HG02763 (cell line): ENCODE data around the gene CTSC.
A peak's percentile ranks its signal among the peaks of the same experiment; 100 is the strongest.
"Not testable (repeated sequence)": the region's sequence is repeated elsewhere in the genome, so short reads cannot be mapped to it uniquely, and the experiment has no call there.

Source experiments
- ATAC-seq: cut with Tn5 transposase; IDR thresholded peaks from one replicate; pipeline ENCODE4 v1.9.1; 2021; ENCODE audit warnings: mild to moderate bottlenecking, moderate library complexity; ENCODE audit not compliant: unreplicated experiment

The CTSC gene

DNA sequence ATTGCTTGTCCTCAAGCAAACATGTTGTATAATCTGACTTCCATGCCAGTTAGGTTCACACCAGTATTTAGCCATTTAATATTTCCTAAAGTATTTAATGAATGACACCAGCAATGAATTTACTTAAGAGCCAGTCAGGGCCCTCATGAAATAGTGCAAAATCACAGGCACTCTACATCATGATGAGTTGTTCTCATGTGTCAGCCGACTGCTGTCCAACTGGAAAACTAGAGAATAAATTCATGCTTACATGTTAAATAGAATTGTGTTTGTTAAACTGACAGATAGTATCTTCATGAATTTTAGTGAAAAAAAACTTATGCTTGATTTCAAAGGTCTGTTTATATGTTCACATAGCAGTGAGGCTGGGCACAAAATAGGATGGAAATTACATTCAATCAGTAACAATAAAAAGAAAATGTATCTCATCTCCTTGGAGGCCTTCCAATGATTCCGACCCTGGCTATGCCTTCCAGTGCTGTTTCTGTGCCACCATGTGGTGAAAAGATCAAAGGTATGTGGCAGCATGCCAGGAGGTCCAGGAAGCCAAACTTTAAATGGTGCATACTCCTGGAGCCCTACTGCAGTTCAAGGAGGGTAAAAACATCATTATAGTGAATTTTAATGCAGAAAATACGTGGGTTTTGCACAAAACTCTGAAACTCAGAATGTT, 45.2 kb downstream of the CTSC start:
- no peak for ATAC-seq

- ATAC-seq = no peak
These were observed 49.0 kb downstream of the CTSC start for GRCh38 chr11:88288560-88288959.

GRCh38 chr11:88284336-88285050, 53.0 kb downstream of the CTSC start:
- no peak for ATAC-seq

DNA sequence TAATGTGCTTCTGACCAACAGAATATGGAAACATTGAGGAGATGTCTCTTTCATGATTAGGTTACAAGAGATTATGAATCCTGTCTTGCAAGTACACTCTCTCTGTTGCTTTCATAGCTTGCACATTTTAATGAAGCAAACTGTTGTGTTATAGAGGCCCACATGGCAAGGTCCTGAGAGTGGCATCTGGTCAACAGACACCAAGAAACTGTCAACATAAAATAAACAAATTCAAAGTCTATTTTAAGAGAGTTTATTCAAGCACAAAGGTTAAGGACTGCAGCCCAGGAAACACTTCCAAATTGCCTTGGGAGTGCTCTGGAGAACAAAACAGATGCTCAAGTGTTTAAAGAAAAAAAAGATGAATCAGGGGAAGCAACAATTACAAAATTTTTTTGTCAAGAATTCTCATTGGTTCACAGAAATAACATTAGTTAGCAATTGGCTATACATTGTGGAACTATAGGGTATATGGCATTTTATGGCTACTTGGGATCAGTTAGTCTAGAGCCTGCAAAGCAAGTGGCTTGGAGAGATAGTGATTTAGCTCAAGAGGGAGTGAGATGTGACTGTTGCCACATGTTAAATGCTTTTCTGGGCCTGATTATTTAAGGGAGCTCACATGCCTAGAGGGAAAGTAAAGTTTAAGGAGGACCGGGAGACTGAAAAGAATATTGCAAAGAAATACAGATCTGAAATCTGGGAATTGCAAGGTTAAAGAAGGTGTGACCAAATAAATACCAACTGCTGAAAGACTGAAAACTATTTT, 54.6 kb downstream of the CTSC start:
- no peak for ATAC-seq

DNA sequence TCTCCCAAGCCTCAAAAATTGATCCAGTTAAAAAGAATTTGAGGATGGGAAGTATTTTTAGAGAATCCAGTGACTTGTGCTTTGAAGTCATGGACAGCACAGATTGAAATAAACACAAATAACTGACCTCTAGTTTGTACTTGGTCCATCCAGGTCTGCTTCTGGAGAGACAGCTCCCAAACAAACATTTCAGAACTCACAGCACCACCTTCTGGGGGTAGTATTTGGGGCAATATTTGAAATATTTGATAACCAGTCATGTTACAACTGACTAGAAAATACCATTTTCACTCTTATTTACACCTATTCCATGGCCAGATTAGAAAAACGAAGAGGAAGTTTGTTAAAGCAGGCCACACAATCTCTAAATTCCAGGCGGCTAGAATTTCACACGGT, 56.2 kb downstream of the CTSC start:
- ATAC-seq = no peak

DNA sequence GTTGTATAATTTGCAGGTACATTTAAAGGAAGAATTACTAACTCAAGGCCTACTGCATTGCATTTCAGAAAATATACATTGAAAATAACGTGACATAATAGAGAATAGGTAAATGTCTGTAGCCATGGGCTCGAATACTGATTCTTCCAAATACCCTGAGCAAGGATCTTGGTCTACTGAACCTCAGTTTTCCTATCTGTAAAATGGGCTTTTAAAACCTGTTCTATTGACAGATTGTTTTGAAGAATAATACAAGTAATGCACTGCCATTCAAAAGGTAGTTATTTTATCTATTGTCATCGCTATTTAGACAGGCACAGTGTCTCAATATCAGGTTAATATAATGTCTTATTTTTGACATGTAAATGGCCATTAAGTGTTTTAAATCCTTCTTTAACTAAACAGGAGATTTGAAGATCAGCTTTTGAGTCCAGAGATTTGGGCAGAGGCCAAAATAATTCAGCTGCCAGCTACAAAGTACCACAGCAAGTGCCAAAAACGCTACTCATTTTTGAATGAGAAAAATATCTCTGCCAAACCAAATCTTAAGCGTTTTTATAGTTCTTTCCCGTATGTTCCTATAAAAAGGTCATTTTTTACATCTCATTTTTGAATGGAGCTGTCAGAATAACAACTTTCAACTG, 56.7 kb downstream of the CTSC start:
- no peak for ATAC-seq

DNA sequence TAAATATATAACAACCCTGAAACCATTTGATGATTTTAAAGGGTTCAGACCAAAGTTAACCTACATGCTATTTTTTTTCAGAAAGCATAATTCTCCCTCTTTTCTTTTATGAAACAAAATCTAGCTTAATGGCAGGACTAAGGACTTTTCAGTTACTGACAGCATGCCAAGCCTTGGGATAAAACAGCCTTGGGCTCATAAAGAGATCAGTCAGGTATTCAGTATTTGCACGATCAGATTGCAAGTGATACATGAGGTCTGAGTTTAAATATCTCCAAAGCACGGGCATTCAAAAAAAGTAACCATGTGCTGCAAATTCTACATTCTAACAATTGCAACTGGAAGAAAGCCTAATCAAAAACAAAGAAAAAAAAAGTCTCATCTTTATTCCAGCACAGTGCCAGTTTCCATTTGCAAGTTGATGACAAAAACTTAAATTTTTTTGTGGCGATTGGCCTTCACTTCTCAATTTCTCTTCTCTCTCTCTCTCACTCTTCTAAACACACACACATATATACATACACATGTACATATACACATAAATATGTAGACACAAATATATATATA, 60.1 kb downstream of the CTSC start:
- ATAC-seq = no peak

DNA sequence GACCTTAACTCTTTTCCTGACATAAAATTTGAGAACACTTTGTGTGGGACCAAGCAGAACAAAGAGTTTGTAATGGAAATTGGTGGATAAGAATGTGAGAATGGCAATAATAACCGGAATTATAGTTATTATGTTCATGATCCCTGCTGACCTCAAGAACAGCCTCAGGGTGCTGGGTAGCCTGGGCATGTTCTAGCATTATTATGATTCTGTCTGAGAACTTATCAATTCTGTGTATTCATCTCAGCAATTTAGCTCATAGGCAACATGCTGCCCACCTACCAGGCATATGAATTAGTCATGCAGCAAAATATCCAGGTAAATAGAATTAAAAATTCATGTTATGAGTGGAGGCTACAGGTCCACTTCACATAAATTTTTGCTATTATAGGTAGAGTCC, 61.9 kb downstream of the CTSC start:
- no peak for ATAC-seq

DNA sequence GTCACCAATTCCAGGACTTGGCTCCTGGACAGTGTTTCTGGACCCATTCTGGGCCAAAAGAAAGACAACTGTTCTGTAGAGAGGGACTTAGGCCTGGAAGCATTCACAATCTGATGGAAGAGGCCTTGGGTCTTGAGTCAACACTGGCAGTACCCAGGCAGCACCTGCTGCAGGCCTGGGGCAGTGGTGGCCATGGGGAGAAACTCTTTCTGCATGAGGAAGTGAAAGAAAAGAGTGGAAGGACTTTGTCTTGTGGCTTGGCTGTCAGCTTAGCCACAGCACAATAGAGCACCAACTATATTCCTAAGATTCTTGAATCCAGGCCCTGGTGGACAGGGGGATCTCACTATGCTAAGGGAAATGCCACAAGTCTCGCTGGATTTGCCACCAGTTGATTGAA, 70.6 kb downstream of the CTSC start:
- ATAC-seq = peak; percentile 57

- ATAC-seq = no peak
These were observed 71.4 kb downstream of the CTSC start for GRCh38 chr11:88266157-88266556.

DNA sequence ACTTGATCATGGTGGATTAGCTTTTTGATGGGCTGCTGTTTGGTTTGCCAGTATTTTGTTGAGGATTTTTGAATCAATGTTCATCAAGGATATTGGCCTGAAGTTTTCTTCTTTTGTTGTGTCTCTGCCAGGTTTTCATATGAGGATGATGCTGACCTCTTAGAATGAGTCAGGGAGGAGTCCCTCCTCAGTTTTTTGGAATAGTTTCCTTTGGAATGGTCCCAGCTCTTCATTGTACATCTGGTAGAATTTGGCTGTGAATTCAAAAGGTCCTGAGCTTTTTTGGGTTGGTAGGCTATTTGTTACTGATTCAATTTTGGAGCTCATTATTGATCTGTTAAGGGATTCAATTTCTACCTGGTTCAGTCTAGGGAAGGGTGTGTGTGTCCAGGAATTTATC, 78.1 kb downstream of the CTSC start:
- ATAC-seq = no peak

DNA sequence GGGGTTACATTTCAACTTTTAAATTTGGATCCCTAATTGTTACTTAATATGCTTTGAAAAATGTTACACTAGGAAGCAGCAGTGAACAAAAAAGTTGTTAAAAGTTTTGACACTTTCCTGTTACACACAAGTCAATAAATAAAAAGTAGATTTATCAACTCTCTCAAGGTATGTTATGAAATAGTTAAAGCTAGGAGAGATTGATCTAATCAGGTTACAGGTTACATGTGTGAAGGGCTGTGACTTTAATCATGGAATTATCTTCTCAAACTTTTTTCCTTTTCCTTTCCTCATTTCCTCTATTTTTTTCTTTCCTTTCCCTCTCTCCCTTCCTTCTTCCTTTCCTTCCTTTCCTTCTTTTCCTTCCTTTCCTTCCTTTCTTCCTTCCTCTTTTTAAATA, 85.3 kb downstream of the CTSC start:
- no peak for ATAC-seq

DNA sequence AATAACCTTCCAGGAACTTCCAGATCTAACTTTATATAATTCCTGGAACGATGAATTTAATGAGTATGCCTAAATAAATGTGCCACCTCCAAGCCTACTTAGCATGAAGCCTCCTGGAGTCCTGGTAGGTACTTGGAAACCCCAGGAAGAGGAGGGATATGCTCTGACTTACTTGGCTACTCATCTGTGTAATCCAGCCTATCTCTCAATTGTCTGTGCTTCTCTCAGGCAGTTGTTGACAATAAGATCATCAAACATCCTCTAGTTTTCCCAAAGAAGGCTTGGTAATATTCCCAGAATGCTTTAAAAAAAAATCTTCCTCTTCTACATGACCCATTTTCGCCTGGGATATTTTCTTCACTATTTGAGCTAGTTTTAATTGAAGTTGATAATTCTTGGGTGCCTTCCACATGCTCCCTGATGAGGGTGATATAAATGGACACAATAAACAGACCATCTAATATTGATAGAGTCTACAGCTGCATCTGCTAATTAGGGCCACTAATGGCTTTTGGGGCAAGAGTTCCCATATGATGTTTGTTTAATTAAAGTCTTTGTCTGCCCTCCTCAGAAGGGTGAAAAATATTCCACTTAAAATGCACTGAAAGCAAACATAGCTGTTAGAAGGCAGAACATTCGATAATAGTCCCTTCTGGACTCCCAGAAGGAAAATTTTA, 86.8 kb downstream of the CTSC start:
- ATAC-seq = no peak

DNA sequence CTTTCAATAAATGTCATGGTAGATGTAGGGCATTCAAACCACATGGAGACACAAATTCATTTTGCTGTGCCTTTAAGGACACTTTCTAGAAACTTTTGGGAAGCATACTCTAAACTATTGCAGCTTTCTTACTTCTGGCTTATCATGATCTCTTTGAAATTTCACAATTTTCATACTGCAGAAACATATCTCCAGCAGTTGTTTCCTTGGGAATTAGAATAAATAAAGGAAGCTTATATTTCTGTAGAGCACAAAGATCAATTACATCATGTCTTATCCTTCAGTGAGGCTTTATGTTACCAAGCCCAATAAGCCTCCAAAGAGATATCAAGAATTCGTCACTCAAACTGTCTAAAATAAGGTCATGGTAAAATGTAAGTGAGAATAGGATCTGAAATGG, 87.8 kb downstream of the CTSC start:
- ATAC-seq = no peak

- no peak for ATAC-seq
These were observed 90.8 kb downstream of the CTSC start for GRCh38 chr11:88246696-88247095.

DNA sequence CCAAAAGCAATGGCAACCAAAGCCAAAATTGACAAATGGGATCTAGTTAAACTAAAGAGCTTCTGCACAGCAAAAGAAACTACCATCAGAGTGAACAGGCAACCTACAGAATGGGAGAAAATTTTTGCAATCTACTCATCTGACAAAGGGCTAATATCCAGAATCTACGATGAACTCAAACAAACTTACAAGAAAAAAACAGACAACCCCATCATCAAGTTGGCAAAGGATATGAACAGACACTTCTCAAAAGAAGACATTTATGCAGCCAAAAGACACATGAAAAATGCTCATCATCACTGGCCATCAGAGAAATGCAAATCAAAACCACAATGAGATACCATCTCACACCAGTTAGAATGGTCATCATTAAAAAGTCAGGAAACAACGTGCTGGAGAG, 92.0 kb downstream of the CTSC start:
- ATAC-seq = not testable (repeated sequence)
